Lung (tissue), 12 donors: ENCODE measurements around the gene MED12L. TPM values are rescaled to one million over a fixed set of nuclear protein-coding genes. Genes with fewer than 3 reads are reported as not detected.
A peak's percentile ranks its signal among the peaks of the same experiment; 100 is the strongest.

Experiments used
- ATAC-seq: fragments of 200-7000 bp; cut with Tn5 transposase; one replicate; pipeline ENCODE4 v1.9.1; 2020; ENCODE audit warnings: moderate number of reproducible peaks; ENCODE audit not compliant: insufficient read depth, low FRiP score
- DNase-seq, 3 donors: peaks; one replicate each; pipeline ENCODE4 v3.0.0-alpha.2; 2013 to 2017
- H3K27ac ChIP-seq, 2 donors: one replicate each; pipeline ENCODE4 v1.5.1; 2013; ENCODE audit warnings: mild to moderate bottlenecking in 2 of 2, moderate library complexity in 2 of 2, control low read depth in 1 of 2, inconsistent platforms in 1 of 2, low read depth in 1 of 2, low read length in 1 of 2
- H3K27me3 ChIP-seq, 3 donors: one replicate each; pipeline ENCODE4 v1.5.1; 2013; ENCODE audit warnings: low read length in 2 of 3; ENCODE audit not compliant: control insufficient read depth in 3 of 3, insufficient read depth in 3 of 3
- H3K36me3 ChIP-seq, 4 donors: one replicate each; pipeline ENCODE4 v1.5.1; 2013; ENCODE audit warnings: low read length in 4 of 4, mild to moderate bottlenecking in 1 of 4, moderate library complexity in 1 of 4; ENCODE audit not compliant: control insufficient read depth in 4 of 4, insufficient read depth in 4 of 4
- H3K4me1 ChIP-seq, 5 donors: one replicate each; pipeline ENCODE4 v1.5.1; 2013; ENCODE audit warnings: low read length in 5 of 5, mild to moderate bottlenecking in 2 of 5, moderate library complexity in 1 of 5; ENCODE audit not compliant: control insufficient read depth in 5 of 5, insufficient read depth in 5 of 5
- H3K4me3 ChIP-seq: one replicate; pipeline ENCODE4 v1.5.1; 2013; ENCODE audit warnings: mild to moderate bottlenecking, control low read depth, moderate library complexity
- H3K9ac ChIP-seq, 2 donors: one replicate each; pipeline ENCODE4 v1.5.1; 2013; ENCODE audit warnings: low read length in 2 of 2, control low read depth in 1 of 2; ENCODE audit not compliant: insufficient read depth in 1 of 2
- H3K9me3 ChIP-seq, 4 donors: one replicate each; pipeline ENCODE4 v1.5.1; 2013; ENCODE audit warnings: low read length in 3 of 4, mild to moderate bottlenecking in 1 of 4, moderate library complexity in 1 of 4; ENCODE audit not compliant: control insufficient read depth in 4 of 4, insufficient read depth in 3 of 4
- WGBS, 2 donors: extraction: QIAGEN DNeasy Blood & Tissue Kit; methylation state at CpG; one replicate each; pipeline ENCODE4 v1.1.7; 2013; 5-methylcytosine and 5-hydroxymethylcytosine counted together
- polyA plus RNA-seq, 2 donors: library from polyadenylated mRNA; stranded (reverse); fragments of 200-250 nt; gene quantifications; one replicate each; pipeline ENCODE4 v1.2.1, GENCODE V29; 2013
- total RNA-seq, 2 donors: library from RNA; depleted of rRNA in 1 of 2; stranded (reverse); fragments of >200 nt in 1 of 2; gene quantifications; one replicate each; pipeline ENCODE4 v1.2.1, GENCODE V29; 2014 to 2021
- TF ChIP-seq, protein P1 (sequence below): IDR thresholded peaks from 2 replicates; pipeline ENCODE4 v1.5.1; 2012; ENCODE audit warnings: mild to moderate bottlenecking; ENCODE audit errors: control extremely low read depth, extremely low read depth
- donor health status: control.
- donor health status: control.
- donor health status: Bipolar disorder and iron deficiency.
- donor health status: healthy.
- donor health status: DM: yes; HTN: yes; CAD: no.

The MED12L gene
- total and polyA plus RNA-seq, 4 donors: 0.02 to 0.82 (median 0.30) TPM

- no peak overlapping the region for H3K9ac ChIP-seq
- TF ChIP-seq, protein P1, sequence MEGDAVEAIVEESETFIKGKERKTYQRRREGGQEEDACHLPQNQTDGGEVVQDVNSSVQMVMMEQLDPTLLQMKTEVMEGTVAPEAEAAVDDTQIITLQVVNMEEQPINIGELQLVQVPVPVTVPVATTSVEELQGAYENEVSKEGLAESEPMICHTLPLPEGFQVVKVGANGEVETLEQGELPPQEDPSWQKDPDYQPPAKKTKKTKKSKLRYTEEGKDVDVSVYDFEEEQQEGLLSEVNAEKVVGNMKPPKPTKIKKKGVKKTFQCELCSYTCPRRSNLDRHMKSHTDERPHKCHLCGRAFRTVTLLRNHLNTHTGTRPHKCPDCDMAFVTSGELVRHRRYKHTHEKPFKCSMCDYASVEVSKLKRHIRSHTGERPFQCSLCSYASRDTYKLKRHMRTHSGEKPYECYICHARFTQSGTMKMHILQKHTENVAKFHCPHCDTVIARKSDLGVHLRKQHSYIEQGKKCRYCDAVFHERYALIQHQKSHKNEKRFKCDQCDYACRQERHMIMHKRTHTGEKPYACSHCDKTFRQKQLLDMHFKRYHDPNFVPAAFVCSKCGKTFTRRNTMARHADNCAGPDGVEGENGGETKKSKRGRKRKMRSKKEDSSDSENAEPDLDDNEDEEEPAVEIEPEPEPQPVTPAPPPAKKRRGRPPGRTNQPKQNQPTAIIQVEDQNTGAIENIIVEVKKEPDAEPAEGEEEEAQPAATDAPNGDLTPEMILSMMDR: no peak
- no peak for ATAC-seq
- H3K9me3 ChIP-seq: peaks cover 0 to 2% (median 0%) of the 10 kb centered on the region in 4 donors
- 14 to 36% methylated on average over 3 of the region's 3 CpGs for WGBS, 2 donors
- no peaks in the 10 kb centered on the region for H3K4me1 ChIP-seq
- H3K4me3 ChIP-seq: no peak overlapping the region
- peak in 2 of 3 donors; percentile 20 to 31 for DNase-seq
- no peaks in the 10 kb centered on the region for H3K36me3 ChIP-seq
- no peak overlapping the region for H3K27ac ChIP-seq
- no peaks in the 10 kb centered on the region for H3K27me3 ChIP-seq
These were observed 277.3 kb downstream of the MED12L start for GRCh38 chr3:151362751-151363174.

GRCh38 chr3:151366993-151367392 lies 281.5 kb downstream of the MED12L start:
- Histone ChIP-seq H3K9ac (no peak overlapping the region), H3K9me3 (peaks cover 0 to 2% (median 0%) of the 10 kb centered on the region in 4 donors), H3K27me3 (no peaks in the 10 kb centered on the region), H3K27ac (no peak overlapping the region), H3K4me1 (no peaks in the 10 kb centered on the region), H3K4me3 (no peak overlapping the region), H3K36me3 (no peaks in the 10 kb centered on the region)
- WGBS, 2 donors: 78 to 88% methylated on average over 3 of the region's 3 CpGs
- DNase-seq (no peak), ATAC-seq (no peak)
- TF ChIP-seq, protein P1: no peak

DNA sequence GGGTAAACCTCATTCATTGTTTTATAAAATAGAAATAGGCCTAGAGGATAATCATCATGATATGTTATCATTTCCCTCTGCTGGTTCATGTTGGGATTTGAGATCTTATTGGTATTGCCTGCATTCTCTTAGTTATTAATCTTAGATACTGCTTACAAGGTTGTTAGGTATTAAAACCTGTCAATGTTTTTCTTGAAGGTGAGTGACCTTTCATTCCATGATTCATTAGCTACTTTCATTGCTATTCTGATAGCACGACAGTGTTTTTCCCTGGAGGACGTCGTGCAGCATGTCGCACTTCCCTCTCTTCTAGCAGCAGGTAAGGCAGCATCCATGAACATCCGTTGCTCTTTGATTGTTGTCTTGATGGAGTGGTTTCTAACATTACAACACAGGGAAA lies 282.0 kb downstream of the MED12L start:
- no peak overlapping the region for H3K9ac ChIP-seq
- H3K4me3 ChIP-seq: no peak overlapping the region
- H3K27me3 ChIP-seq: no peaks in the 10 kb centered on the region
- H3K36me3 ChIP-seq: no peaks in the 10 kb centered on the region
- TF ChIP-seq, protein P1: no peak
- peaks cover 0 to 2% (median 0%) of the 10 kb centered on the region in 4 donors for H3K9me3 ChIP-seq
- H3K27ac ChIP-seq: no peak overlapping the region
- H3K4me1 ChIP-seq: no peaks in the 10 kb centered on the region
- ATAC-seq (no peak), DNase-seq (no peak)
- WGBS, 2 donors: 73 to 87% methylated on average over 5 of the region's 5 CpGs

GRCh38 chr3:151371526-151371925 lies 286.1 kb downstream of the MED12L start:
- Histone ChIP-seq H3K27ac (no peak overlapping the region), H3K36me3 (no peaks in the 10 kb centered on the region), H3K4me1 (no peaks in the 10 kb centered on the region), H3K9me3 (no peaks in the 10 kb centered on the region), H3K9ac (no peak overlapping the region), H3K4me3 (no peak overlapping the region), H3K27me3 (no peaks in the 10 kb centered on the region)
- DNase-seq (no peak), ATAC-seq (no peak)
- TF ChIP-seq, protein P1: no peak
